HG02763 (cell line): ENCODE data around the gene PHTF2.
A peak's percentile ranks its signal among the peaks of the same experiment; 100 is the strongest.
"Not testable (repeated sequence)": the region's sequence is repeated elsewhere in the genome, so short reads cannot be mapped to it uniquely, and the experiment has no call there.

Experiments
- ATAC-seq: cut with Tn5 transposase; IDR thresholded peaks from one replicate; pipeline ENCODE4 v1.9.1; 2021; ENCODE audit warnings: mild to moderate bottlenecking, moderate library complexity; ENCODE audit not compliant: unreplicated experiment

Gene PHTF2

GRCh38 chr7:77873416-77874327 lies 75.1 kb downstream of the PHTF2 start:
- not testable (repeated sequence) for ATAC-seq

- ATAC-seq, result no peak
Measured at GRCh38 chr7:77877791-77878190, 79.2 kb downstream of the PHTF2 start.

- ATAC-seq, result no peak
Measured at GRCh38 chr7:77878500-77878899, 79.9 kb downstream of the PHTF2 start.

- no peak for ATAC-seq
Measured at GRCh38 chr7:77879272-77879671, 80.7 kb downstream of the PHTF2 start.

- ATAC-seq, result no peak
Measured at GRCh38 chr7:77881871-77882270, 83.3 kb downstream of the PHTF2 start.

GRCh38 chr7:77885155-77885554 lies 86.6 kb downstream of the PHTF2 start:
- no peak for ATAC-seq

- peak; percentile 53 for ATAC-seq
Measured at GRCh38 chr7:77887567-77887966, 89.0 kb downstream of the PHTF2 start.

- no peak for ATAC-seq
Measured at GRCh38 chr7:77888998-77889397, 90.4 kb downstream of the PHTF2 start.

- no peak for ATAC-seq
Measured at GRCh38 chr7:77893813-77894212, 95.2 kb downstream of the PHTF2 start.

GRCh38 chr7:77894574-77895091 lies 96.1 kb downstream of the PHTF2 start:
- ATAC-seq, result no peak

- no peak for ATAC-seq
Measured at GRCh38 chr7:77895905-77896304, 97.3 kb downstream of the PHTF2 start.

- ATAC-seq, result no peak
Measured at GRCh38 chr7:77897004-77897547, 98.5 kb downstream of the PHTF2 start.

- ATAC-seq, result no peak
Measured at GRCh38 chr7:77899516-77899915, 100.9 kb downstream of the PHTF2 start.

GRCh38 chr7:77903597-77903996 lies 105.0 kb downstream of the PHTF2 start:
- ATAC-seq, result no peak

GRCh38 chr7:77904252-77904651 lies 105.7 kb downstream of the PHTF2 start:
- ATAC-seq, result no peak

GRCh38 chr7:77907281-77907680 lies 108.7 kb downstream of the PHTF2 start:
- ATAC-seq, result no peak

- ATAC-seq, result no peak
Measured at GRCh38 chr7:77908664-77909063, 110.1 kb downstream of the PHTF2 start.

GRCh38 chr7:77910124-77910523 lies 111.6 kb downstream of the PHTF2 start:
- ATAC-seq, result no peak

- no peak for ATAC-seq
Measured at GRCh38 chr7:77912293-77912692, 113.7 kb downstream of the PHTF2 start.

GRCh38 chr7:77913977-77914607 lies 115.5 kb downstream of the PHTF2 start:
- no peak for ATAC-seq

GRCh38 chr7:77917500-77918262 lies 119.1 kb downstream of the PHTF2 start:
- no peak for ATAC-seq
